Middle frontal gyrus (tissue), 1 donor: ENCODE results near the gene BNIP5.
"Not testable (repeated sequence)": the region's sequence is repeated elsewhere in the genome, so short reads cannot be mapped to it uniquely, and the experiment has no call there.

Experiments used
- DNase-seq: peaks from one replicate; pipeline ENCODE4 v3.0.0-alpha.2; 2015; ENCODE audit warnings: low spot score; ENCODE audit errors: extremely low spot score

Gene BNIP5

GRCh38 chr6:36345681-36346466 is 9.2 kb upstream of the BNIP5 start:
- DNase-seq, result no peak

- DNase-seq, result no peak
Measured at GRCh38 chr6:36343109-36343680, 6.5 kb upstream of the BNIP5 start.

DNA sequence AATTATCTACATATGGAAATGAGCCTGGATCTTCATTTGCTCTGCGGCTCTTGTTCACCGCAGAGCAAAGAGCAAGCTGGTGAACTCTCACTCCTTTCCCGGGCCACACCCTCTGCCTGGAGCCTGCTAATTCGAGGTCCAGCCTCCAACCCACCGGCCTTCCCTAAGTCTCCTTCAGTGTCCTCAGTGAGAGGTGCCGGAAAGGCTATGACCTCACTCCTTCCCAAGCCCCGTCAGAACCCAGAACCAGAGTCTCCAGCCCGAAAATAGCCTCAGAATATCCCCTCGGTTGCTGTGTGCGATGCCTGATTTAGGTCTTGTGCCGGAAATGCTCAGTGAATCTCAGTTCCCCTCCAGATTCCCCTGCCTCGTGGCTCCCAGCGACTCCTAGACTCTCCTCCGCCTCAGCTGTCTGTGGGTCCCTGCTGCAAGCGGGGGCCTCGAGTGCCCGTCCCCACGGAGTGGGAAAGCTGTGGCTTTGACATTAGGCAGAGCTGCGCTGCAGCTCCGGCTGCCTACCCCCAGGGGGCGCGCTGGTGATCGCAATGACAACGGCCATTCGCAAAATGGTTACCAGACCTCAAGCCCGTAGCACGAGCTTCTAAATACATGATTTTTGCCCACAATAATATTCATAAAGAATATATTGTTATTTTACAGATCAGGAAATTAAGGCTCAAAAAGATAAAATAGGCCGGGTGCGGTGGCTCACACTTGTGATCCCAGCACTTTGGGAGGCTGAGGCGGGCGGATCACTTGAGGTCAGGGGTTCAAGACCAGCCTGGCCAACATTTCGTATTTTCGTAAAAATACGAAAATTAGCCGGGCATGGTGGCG is 4.1 kb upstream of the BNIP5 start:
- DNase-seq, result no peak

GRCh38 chr6:36340306-36340617 is 3.6 kb upstream of the BNIP5 start:
- no peak for DNase-seq

DNA sequence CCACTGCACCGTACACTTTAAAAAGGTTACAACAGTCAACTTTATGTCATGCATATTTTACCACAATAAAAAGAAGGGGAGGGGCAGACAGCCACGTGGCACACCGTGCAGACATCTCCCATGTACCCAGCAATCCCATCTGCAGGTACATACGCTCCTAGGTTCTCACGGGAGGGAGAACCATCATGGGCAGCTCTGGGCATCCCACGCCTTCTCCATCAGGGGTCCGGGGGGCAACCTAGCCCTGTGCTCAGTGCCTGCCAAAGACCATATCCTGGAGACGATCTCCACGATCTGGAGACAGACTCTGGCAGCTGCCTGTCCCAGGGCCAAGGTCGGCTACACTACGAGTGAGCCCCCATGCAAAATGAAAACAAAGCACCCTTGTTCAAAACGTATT is 2.5 kb upstream of the BNIP5 start:
- DNase-seq, result no peak

DNA sequence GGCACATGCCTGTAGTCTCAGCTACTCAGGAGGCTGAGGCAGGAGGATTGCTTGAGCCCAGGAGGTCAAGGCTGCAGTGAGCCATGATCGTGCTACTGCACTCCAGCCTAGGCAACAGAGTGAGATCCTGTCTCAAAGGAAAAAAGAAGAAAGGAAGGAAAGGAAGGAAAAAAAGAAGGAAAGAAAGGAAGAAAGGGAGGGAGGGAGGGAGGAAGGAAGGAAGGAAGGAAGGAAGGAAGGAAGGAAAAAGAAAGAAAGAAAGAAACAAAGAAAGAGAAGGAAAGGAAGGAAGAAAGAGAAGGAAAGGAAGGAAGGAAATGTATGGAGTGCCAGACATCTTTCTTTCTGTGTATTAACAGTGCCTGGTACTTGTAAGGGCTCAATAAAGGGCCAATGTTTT is 1.5 kb upstream of the BNIP5 start:
- not testable (repeated sequence) for DNase-seq

- no peak for DNase-seq
Measured at GRCh38 chr6:36337814-36338213, 1.1 kb upstream of the BNIP5 start.

DNA sequence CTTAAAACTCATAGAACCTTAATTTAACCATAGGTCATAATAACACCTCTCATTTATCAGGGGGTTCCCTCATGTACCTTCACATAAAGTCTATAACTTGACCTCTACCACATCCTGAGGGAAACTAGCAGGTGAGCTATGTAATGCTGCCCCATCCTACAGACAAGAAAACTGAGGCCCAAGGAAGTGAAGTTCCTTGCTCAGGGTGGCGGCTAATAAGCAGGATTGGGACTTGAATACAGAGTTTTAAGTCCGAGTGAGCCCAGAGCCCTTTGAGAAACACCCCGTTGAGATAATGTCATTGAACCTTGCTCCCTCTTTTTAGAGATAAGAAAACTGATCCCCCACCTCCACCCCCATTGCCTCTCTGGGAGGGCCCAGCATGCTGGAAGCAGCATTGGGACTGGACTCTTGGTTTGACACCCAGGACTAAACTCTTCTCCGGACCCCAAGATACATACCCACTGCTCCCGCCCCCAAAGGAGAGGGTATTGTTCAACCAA is 429 bp downstream of the BNIP5 start:
- DNase-seq, result no peak

- DNase-seq, result no peak
Measured at GRCh38 chr6:36335465-36336207, 1.1 kb downstream of the BNIP5 start.

DNA sequence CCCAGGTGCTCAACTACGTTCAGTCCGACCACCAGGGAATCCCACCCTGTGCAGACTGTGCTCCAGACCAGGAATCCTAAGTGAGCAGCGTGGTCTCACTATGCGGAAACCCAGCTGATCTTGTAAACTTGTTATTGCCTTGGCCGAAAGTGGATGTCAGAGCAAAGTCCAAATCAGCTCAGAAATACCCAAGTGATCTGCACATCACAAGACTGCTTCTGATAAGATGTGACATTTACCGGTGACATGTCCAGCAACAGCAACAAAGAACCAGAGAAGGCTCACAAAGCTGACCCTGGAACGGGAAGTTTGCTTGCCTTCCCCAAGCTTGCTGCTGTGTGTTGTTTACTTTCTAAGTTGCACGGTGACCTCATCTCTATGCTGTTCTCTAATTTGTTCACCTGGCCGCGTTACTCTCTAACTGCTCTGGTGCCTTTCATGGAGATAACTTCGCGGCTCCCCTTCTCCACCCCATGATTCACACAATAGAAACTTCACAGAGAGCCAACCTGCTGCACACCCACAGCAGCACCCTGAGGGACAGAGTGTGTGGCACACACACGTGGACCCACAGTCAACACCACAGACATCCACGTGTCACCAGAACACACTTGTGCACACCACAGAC is 1.7 kb downstream of the BNIP5 start:
- no peak for DNase-seq

GRCh38 chr6:36333931-36334725 is 2.6 kb downstream of the BNIP5 start:
- DNase-seq, result peak; percentile 39

DNA sequence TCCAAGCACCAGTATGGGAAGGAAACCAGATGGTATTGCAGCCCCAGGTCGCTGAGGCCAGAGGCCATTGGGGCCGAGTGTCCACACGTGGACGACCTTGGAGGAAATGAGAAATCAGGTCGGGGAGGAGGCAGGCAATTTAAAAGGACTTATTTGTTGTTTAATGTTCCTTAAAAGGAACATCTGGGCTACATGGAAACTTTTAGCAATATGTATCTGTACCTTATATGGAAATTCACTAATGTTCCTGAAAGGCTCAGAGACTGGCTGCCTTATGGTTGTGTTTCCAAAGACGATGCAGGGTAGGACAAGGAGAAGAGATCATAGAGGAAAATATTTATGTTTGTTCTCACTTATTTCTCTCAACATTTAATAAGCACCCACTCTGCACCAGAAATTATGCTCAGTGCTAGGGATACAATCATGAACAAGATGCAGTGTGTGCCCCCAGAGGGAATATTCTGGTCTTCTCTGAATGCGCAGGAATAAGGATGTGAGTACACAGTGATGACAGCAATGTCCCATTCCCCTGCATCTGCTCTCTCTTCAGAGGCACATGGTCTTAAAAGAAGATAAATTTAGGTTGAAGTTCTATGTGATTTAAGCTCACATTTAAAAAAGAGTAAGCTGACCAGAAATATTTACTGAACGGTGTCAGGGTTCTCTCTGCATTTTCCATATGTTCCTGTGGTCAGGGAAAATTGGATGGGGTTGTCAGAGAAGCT is 3.4 kb downstream of the BNIP5 start:
- no peak for DNase-seq

GRCh38 chr6:36331381-36331780 is 5.3 kb downstream of the BNIP5 start:
- no peak for DNase-seq

- DNase-seq, result no peak
Measured at GRCh38 chr6:36330366-36330765, 6.3 kb downstream of the BNIP5 start.

DNA sequence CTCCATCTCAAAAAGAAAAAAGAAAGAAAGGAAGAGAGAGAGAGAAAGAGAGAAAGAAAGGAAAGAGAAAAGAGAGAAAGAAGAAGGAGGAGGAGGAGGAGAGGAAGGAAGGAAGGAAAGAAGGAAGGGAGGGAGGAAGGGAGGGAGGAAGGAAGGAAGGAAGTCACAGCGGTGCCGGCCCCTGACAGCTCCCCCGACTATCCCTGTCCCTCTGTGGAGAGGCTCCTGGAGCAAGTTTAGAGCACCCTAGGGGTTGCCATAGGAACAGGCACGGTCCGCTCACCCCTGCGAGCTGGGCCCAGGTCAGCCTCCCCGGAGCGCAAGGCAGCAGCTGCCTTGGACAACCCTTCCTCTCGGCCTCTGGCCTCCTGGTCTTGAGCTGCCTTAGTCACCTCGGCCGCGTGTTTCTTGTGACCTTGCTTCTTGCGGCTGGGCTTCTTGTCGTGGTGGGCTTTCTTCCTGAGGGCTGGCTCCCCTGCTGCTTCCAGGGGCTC is 6.8 kb downstream of the BNIP5 start:
- no peak for DNase-seq

DNA sequence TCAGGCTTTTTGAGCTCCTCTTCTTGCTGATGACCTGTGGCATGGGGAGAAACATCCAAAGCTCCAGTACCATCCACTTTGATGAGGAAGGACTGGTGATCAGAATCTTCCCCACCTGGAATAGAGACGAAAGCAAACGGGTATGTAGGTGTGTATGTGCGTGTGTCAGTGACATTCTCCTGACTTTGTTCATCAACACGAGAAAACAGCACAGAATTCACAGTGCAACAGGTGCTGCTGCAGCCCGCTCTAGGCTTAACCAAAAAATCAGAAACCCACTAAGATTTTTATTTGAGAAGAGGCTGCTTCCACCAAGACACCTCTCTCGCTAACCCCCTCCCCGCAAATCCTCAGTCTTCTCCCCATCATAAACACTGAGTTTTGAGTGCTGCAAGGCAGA is 8.1 kb downstream of the BNIP5 start:
- DNase-seq, result no peak

DNA sequence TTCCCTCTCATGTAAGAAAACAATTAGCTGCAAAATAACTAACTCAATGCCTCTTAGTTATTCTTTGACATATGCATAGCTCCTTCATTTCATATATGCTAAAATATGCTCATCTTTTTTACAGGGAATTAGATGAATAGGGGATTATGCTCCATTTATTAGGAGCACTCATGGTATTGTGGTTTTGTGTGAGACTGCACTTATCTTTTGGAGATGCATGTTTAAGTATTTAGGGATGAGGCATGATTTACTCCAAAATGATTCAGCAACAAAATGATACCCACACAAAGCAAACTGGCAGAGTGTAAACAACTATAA is 8.8 kb downstream of the BNIP5 start:
- DNase-seq, result no peak

DNA sequence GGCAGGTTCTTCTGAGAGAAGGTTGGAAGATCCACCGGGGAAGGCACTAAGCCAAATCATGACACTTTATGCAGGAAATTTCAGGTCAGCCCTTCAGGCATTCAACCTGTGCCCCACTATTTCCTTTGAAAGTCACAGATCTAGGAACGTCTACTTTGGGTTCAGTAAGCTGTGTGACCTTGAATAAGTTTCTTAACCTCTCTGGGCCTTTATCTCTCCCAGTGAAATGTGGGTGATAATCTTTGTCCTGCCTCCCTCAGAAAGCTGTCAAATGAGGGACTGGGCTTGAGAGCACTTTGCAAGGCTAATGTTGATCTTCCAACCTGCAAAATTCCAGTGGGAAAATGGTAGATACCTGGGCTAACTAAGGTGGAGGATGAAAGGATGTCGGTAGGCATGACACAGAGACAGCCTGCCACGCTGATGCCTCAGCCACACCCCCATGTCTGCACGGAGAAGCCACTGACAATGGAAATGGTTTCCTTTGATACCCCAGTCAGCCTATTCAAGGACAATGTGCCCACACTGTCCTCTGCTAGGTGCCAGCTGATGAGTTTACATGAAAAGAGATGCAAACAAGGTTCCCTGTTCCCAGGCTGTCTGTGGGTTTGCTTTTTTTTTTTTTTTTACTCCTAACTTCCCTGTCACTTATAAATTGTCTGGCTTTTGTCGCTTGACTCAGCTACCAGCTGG is 9.3 kb downstream of the BNIP5 start:
- DNase-seq, result no peak

- no peak for DNase-seq
Measured at GRCh38 chr6:36326356-36326995, 10.2 kb downstream of the BNIP5 start.
